Osteoblast (primary cell): ENCODE results near the gene FBXO28. TPM values are rescaled to one million over a fixed set of nuclear protein-coding genes. Genes with fewer than 3 reads are reported as not detected.

Source experiments
- DNase-seq: peaks from one replicate; pipeline ENCODE4 v3.0.0; 2011; ENCODE audit warnings: low spot score, mixed read lengths; ENCODE audit not compliant: insufficient read length; ENCODE audit errors: missing footprints
- H2AFZ ChIP-seq: 2 replicates; pipeline ENCODE4 v1.6.0; 2011; ENCODE audit warnings: mild to moderate bottlenecking, low read length
- H3K27ac ChIP-seq: 2 replicates; pipeline ENCODE4 v1.5.1; 2011; ENCODE audit warnings: mild to moderate bottlenecking, low read depth, low read length, moderate library complexity
- H3K27me3 ChIP-seq: 2 replicates; pipeline ENCODE4 v1.6.0; 2012; ENCODE audit warnings: mild to moderate bottlenecking, control low read depth, inconsistent platforms, low read length, moderate library complexity; ENCODE audit not compliant: insufficient read depth
- H3K36me3 ChIP-seq: 2 replicates; pipeline ENCODE4 v1.5.1; 2011; ENCODE audit warnings: mild to moderate bottlenecking, low read length, control low read depth, moderate library complexity; ENCODE audit not compliant: insufficient read depth
- H3K4me1 ChIP-seq: 2 replicates; pipeline ENCODE4 v1.5.1; 2011; ENCODE audit warnings: mild to moderate bottlenecking, low read length, control low read depth, moderate library complexity; ENCODE audit not compliant: insufficient read depth
- H3K4me2 ChIP-seq: 2 replicates; pipeline ENCODE4 v1.6.0; 2011; ENCODE audit warnings: mild to moderate bottlenecking, low read length; ENCODE audit not compliant: insufficient read depth
- H3K4me3 ChIP-seq: fragments of 200-600 bp; sonication (generic); 3 replicates; pipeline ENCODE4 v1.5.1; 2012; ENCODE audit warnings: mild to moderate bottlenecking, low read length, inconsistent platforms; ENCODE audit not compliant: insufficient read depth
- H3K79me2 ChIP-seq: 2 replicates; pipeline ENCODE4 v1.6.0; 2012; ENCODE audit warnings: mild to moderate bottlenecking, low read length, control low read depth, inconsistent platforms; ENCODE audit not compliant: insufficient read depth
- H3K9me3 ChIP-seq: 2 replicates; pipeline ENCODE4 v1.5.1; 2011; ENCODE audit warnings: low read depth, low read length, control low read depth
- H4K20me1 ChIP-seq: 2 replicates; pipeline ENCODE4 v1.6.0; 2012; ENCODE audit warnings: mild to moderate bottlenecking, low read length, control low read depth; ENCODE audit not compliant: insufficient read depth
- total RNA-seq: library from RNA; depleted of rRNA; stranded (reverse); fragments of >200 nt; gene quantifications from 2 replicates; pipeline ENCODE4 v1.2.3, GENCODE V29; 2012
- TF ChIP-seq, protein P1 (sequence below): IDR thresholded peaks from 2 replicates; pipeline ENCODE4 v1.5.1; 2011; ENCODE audit warnings: mild to moderate bottlenecking, low read depth, low read length, moderate library complexity; ENCODE audit errors: extremely low read depth

FBXO28 gene
- total RNA-seq, 1 donor = 35.5 TPM

- no peaks in the 10 kb centered on the region for H3K4me1 ChIP-seq
- H3K4me2 ChIP-seq = no peak overlapping the region
- DNase-seq = no peak
- no peak overlapping the region for H3K4me3 ChIP-seq
- H4K20me1 ChIP-seq = no peaks in the 10 kb centered on the region
- no peak overlapping the region for H2AFZ ChIP-seq
- H3K27ac ChIP-seq = no peak overlapping the region
- H3K27me3 ChIP-seq = no peaks in the 10 kb centered on the region
- TF ChIP-seq, protein P1, sequence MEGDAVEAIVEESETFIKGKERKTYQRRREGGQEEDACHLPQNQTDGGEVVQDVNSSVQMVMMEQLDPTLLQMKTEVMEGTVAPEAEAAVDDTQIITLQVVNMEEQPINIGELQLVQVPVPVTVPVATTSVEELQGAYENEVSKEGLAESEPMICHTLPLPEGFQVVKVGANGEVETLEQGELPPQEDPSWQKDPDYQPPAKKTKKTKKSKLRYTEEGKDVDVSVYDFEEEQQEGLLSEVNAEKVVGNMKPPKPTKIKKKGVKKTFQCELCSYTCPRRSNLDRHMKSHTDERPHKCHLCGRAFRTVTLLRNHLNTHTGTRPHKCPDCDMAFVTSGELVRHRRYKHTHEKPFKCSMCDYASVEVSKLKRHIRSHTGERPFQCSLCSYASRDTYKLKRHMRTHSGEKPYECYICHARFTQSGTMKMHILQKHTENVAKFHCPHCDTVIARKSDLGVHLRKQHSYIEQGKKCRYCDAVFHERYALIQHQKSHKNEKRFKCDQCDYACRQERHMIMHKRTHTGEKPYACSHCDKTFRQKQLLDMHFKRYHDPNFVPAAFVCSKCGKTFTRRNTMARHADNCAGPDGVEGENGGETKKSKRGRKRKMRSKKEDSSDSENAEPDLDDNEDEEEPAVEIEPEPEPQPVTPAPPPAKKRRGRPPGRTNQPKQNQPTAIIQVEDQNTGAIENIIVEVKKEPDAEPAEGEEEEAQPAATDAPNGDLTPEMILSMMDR = no peak
- H3K36me3 ChIP-seq = peaks cover 18% of the 10 kb centered on the region
- no peaks in the 10 kb centered on the region for H3K9me3 ChIP-seq
- H3K79me2 ChIP-seq = no peaks in the 10 kb centered on the region
Observed at GRCh38 chr1:224163311-224163710, 49.4 kb downstream of the FBXO28 start.

DNA sequence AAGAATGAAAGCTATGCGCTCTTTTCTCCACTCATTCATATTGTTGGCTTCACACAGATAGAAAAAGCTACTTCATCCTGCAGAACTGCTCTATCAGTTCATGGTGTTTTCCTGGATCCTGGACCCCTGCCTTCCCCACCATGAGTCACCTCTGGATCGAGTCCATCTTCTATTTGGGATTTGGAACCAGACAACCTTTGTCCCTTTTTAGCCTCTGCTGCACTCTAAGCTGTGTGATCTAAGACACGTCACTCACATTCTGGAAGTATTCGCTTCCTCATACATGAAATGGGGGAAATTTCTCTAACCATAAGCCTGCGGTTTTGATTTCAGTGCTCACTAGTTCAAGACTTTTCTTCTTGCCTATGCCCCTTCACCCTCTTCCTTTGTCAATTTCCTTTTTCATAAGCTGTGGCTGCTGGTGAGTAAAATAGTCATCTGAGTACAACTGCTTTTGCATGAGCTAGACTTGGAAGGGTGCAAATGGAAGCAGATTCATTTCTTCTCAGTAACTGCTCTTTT is 55.0 kb downstream of the FBXO28 start:
- Histone ChIP-seq H3K79me2 (no peaks in the 10 kb centered on the region), H3K4me3 (peak overlapping the region; percentile 31), H3K36me3 (no peaks in the 10 kb centered on the region), H3K4me1 (peaks cover 7% of the 10 kb centered on the region), H4K20me1 (no peaks in the 10 kb centered on the region), H3K27ac (peak overlapping the region; percentile 38), H3K9me3 (no peaks in the 10 kb centered on the region), H3K4me2 (peak overlapping the region; percentile 66), H3K27me3 (peaks cover 4% of the 10 kb centered on the region), H2AFZ (peak overlapping the region; percentile 45)
- TF ChIP-seq, protein P1 = no peak
- DNase-seq = peak; percentile 89

DNA sequence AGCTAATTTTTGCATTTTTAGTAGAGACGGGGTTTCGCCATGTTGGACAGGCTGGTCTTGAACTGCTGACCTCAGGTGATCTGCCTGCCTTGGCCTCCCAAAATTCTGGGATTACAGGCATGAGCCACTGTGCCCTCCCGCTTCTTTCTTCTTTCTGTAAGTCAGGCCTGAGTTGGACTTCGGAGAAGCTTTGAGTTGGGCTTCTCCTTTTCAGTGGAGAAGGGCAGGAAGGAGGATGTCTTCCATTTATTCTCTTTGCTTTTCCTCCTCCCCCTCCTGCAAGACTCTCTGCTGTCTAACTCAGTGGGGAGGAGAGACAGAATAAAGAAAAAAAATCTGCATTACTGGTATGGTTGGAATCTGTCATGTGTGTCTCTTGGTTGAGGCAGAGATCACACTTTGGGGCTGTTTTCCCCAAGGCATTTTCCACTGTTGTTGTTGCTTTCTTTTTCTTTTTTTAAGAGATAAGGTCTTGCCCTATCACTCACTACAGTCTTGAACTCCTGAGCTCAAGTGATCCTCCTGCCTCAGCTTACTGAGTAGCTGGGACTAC is 55.9 kb downstream of the FBXO28 start:
- no peaks in the 10 kb centered on the region for H3K9me3 ChIP-seq
- no peaks in the 10 kb centered on the region for H3K79me2 ChIP-seq
- DNase-seq = no peak
- no peak overlapping the region for H2AFZ ChIP-seq
- H3K4me2 ChIP-seq = no peak overlapping the region
- H3K36me3 ChIP-seq = no peaks in the 10 kb centered on the region
- no peaks in the 10 kb centered on the region for H4K20me1 ChIP-seq
- no peak overlapping the region for H3K27ac ChIP-seq
- no peak overlapping the region for H3K4me3 ChIP-seq
- TF ChIP-seq, protein P1 = no peak
- H3K27me3 ChIP-seq = peaks cover 4% of the 10 kb centered on the region
- peaks cover 7% of the 10 kb centered on the region for H3K4me1 ChIP-seq

DNA sequence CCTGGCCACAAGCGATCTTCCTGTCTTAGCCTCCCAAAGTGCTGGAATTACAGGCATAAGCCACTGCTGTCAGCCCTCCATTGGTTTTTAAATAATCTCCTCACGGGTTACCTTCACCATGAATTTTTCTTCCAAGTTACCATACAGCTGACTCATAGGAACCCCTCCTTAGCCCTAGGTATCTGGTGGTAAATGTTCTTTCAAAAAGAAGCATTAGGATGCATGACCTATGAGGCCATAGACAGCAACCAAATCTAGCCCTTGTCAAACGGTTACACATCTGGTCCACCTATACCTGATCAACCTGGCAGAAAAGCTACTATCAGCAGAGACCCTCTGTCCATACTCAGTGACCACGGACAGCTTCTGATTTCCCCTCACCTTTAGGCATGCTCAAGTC is 56.4 kb downstream of the FBXO28 start:
- DNase-seq = no peak
- Histone ChIP-seq H4K20me1 (no peaks in the 10 kb centered on the region), H3K4me3 (no peak overlapping the region), H3K27ac (no peak overlapping the region), H3K36me3 (no peaks in the 10 kb centered on the region), H3K79me2 (no peaks in the 10 kb centered on the region), H3K9me3 (no peaks in the 10 kb centered on the region), H2AFZ (no peak overlapping the region), H3K4me1 (peaks cover 7% of the 10 kb centered on the region), H3K27me3 (peaks cover 4% of the 10 kb centered on the region), H3K4me2 (no peak overlapping the region)
- TF ChIP-seq, protein P1 = no peak
